Peyer's patch (tissue), 4 donors: ENCODE measurements around the gene ZNHIT2.

Experiments used
- POLR2A ChIP-seq, 2 donors: fragments of 450-650 bp; IDR thresholded peaks; one replicate each; pipeline ENCODE4 v1.5.1; 2017; ENCODE audit warnings: antibody characterized with exemption in 2 of 2, mild to moderate bottlenecking in 2 of 2, moderate library complexity in 2 of 2
- TF ChIP-seq, protein P1 (sequence below), 6 experiments: fragments of 450-650 bp in 4 of 6; fragments of 200-600 bp in 2 of 6; sonication (generic) in 1 of 6; IDR thresholded peaks; one replicate each; pipeline ENCODE4 v1.5.1; 2017 to 2019; ENCODE audit warnings: antibody characterized with exemption in 6 of 6, mild to moderate bottlenecking in 3 of 6, moderate library complexity in 1 of 6

DNA sequence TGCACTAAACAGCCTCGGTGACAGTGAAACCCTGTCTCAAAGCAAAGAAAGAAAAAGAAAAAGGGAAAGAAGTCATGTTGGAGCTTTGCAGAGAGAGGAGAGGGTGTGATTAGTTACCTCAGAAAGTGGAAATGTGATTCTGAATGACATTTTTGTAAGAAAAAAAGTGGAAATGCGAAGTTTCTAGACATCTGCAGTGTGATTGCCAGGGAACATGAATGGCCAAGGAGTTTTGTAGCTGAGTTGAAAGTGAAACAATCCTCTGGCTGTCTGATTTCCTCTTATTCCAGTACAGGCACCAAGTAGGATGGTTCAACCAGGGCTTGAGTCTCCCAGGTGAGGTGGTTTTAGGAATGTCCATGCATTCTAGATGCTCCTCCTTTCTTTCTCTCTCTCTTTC is 34.6 kb upstream of the ZNHIT2 start:
- TF ChIP-seq, protein P1, sequence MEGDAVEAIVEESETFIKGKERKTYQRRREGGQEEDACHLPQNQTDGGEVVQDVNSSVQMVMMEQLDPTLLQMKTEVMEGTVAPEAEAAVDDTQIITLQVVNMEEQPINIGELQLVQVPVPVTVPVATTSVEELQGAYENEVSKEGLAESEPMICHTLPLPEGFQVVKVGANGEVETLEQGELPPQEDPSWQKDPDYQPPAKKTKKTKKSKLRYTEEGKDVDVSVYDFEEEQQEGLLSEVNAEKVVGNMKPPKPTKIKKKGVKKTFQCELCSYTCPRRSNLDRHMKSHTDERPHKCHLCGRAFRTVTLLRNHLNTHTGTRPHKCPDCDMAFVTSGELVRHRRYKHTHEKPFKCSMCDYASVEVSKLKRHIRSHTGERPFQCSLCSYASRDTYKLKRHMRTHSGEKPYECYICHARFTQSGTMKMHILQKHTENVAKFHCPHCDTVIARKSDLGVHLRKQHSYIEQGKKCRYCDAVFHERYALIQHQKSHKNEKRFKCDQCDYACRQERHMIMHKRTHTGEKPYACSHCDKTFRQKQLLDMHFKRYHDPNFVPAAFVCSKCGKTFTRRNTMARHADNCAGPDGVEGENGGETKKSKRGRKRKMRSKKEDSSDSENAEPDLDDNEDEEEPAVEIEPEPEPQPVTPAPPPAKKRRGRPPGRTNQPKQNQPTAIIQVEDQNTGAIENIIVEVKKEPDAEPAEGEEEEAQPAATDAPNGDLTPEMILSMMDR (IDR thresholded peaks at IDR 0.05) = no peak
- TF ChIP-seq POLR2A (IDR thresholded peaks at IDR 0.05) = no peak
